Lower leg skin (tissue), 4 donors: Measurements from ENCODE around the gene UVSSA. TPM values are rescaled to one million over a fixed set of nuclear protein-coding genes. Genes with fewer than 3 reads are reported as not detected.
"Not testable (repeated sequence)": the region's sequence is repeated elsewhere in the genome, so short reads cannot be mapped to it uniquely, and the experiment has no call there.

Experiments
- DNase-seq, 2 donors: peaks; one replicate each; pipeline ENCODE4 v3.0.0-alpha.2; 2019; ENCODE audit warnings: low spot score in 2 of 2
- H3K4me3 ChIP-seq: fragments of 200-600 bp; sonication (generic); 2 replicates; pipeline ENCODE4 v1.5.1; 2017; ENCODE audit warnings: mild to moderate bottlenecking, low read depth; ENCODE audit not compliant: poor library complexity, severe bottlenecking
- CTCF ChIP-seq, 3 donors: fragments of 450-650 bp; IDR thresholded peaks; one replicate each; pipeline ENCODE4 v1.5.1; 2016; ENCODE audit warnings: antibody characterized with exemption in 3 of 3, mild to moderate bottlenecking in 3 of 3, moderate library complexity in 2 of 3
- POLR2A ChIP-seq, 2 donors: fragments of 450-650 bp; IDR thresholded peaks; one replicate each; pipeline ENCODE4 v1.6.1; 2016 to 2017; ENCODE audit warnings: antibody characterized with exemption in 2 of 2, mild to moderate bottlenecking in 1 of 2, moderate library complexity in 1 of 2
- WGBS, 2 donors: methylation state at CpG; one replicate each; pipeline ENCODE4 v1.1.5; 2018; 5-methylcytosine and 5-hydroxymethylcytosine counted together
- intact Hi-C: fragments of 100-400 bp; cut with DNase I; formaldehyde crosslinking; loops from one replicate; pipeline ENCODE4 v1.15.0; 2023; ENCODE audit warnings: low total_unique reads
- total RNA-seq, 4 donors: library from RNA; depleted of rRNA; stranded (reverse); fragments of >200 nt; gene quantifications; one replicate each; pipeline ENCODE4 v1.1.0, GENCODE V29; 2016

UVSSA gene
- total RNA-seq, 4 donors from 2014 or later, result 18.2 to 57.4 (median 25.7) TPM

- no peak overlapping the region for H3K4me3 ChIP-seq
- intact Hi-C loops, result no loop called here
- TF ChIP-seq POLR2A (IDR thresholded peaks at IDR 0.05), result no peak
- no peak for TF ChIP-seq CTCF (IDR thresholded peaks at IDR 0.05)
- DNase-seq, result no peak
- 84 to 97% methylated on average over 18 of the region's 18 CpGs for WGBS, 2 donors
These were observed 24.9 kb upstream of the UVSSA start for GRCh38 chr4:1321946-1322650.

GRCh38 chr4:1323280-1323634, 23.8 kb upstream of the UVSSA start:
- no peak for DNase-seq
- 56 to 71% methylated on average over 8 of the region's 8 CpGs for WGBS, 2 donors
- TF ChIP-seq POLR2A (IDR thresholded peaks at IDR 0.05) (no peak), CTCF (IDR thresholded peaks at IDR 0.05) (no peak)
- no peak overlapping the region for H3K4me3 ChIP-seq
- intact Hi-C loops, result no loop called here

GRCh38 chr4:1323635-1324442, 23.2 kb upstream of the UVSSA start:
- WGBS, 2 donors, result 61 to 65% methylated on average over 11 of the region's 11 CpGs
- no peak for TF ChIP-seq POLR2A (IDR thresholded peaks at IDR 0.05)
- TF ChIP-seq CTCF (IDR thresholded peaks at IDR 0.05), result no peak
- no peak overlapping the region for H3K4me3 ChIP-seq
- no peak for DNase-seq
- intact Hi-C loops, result no loop called here

- DNase-seq, intact Hi-C loops: not testable (repeated sequence)
These were observed 22.4 kb upstream of the UVSSA start for GRCh38 chr4:1324443-1325175.

GRCh38 chr4:1325176-1325480, 21.9 kb upstream of the UVSSA start:
- intact Hi-C loops, result no loop called here
- no peak for TF ChIP-seq CTCF (IDR thresholded peaks at IDR 0.05)
- no peak for TF ChIP-seq POLR2A (IDR thresholded peaks at IDR 0.05)
- 94 to 97% methylated on average over 11 of the region's 11 CpGs for WGBS, 2 donors
- H3K4me3 ChIP-seq, result no peak overlapping the region
- no peak for DNase-seq

More at GRCh38 chr4:1324443-1325175, 22.4 kb upstream of the UVSSA start:
- WGBS, 2 donors, result 92 to 93% methylated on average over 20 of the region's 20 CpGs
- not testable (repeated sequence) for H3K4me3 ChIP-seq
